GM04503 (cell line): ENCODE results near the gene PARD3.
"Not testable (repeated sequence)": the region's sequence is repeated elsewhere in the genome, so short reads cannot be mapped to it uniquely, and the experiment has no call there.

Experiments
- DNase-seq: peaks from one replicate; pipeline ENCODE4 v3.0.0-alpha.2; 2012; ENCODE audit warnings: low read depth

Gene PARD3

DNA sequence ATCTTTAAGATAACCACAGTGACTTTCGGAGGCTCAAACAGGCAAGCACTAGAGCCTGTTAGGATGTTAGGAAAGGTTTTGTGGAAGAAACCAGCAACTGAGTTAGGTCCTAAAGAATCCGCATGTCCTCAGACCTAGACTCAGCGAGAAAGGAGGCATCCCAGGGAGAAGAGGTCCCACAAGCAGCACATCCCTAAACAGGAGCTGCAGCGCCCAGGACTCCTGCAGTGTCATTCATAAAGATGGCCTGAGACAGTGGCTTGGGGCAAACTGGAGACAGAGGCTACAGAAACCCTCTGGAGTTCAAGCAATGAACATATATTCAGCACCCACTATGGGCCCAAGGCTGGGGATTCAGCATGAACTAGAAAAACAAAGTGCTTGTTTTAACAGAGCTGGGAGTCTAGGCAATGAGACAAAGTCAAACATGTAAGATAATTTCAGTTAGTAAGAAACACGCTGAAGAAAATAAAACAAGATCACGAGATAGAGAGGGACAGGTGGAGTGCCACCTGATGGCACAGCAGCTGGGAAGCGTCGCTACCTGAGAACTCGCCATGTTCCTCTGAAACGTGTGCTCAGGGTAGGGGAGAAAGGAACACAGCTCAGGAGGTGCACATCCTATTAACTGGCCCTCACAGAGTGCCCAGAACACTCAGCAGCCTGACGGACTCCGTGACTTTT is 48.1 kb downstream of the PARD3 start:
- no peak for DNase-seq

DNA sequence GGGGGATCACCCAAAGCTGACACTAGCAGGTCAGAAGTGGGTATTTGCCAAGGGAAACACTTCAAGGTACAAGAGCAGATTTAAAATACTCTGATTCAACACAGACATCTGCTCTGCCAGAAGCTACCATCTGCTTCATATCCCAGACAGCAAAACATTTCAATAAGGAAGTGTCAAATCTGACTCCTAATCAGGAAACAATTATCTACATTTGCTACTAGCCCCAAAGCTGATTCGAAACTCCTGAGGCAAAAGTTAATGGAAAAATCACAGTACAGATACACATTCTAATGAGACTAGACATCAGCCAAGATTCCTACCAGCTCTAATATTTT is 48.9 kb downstream of the PARD3 start:
- no peak for DNase-seq

DNA sequence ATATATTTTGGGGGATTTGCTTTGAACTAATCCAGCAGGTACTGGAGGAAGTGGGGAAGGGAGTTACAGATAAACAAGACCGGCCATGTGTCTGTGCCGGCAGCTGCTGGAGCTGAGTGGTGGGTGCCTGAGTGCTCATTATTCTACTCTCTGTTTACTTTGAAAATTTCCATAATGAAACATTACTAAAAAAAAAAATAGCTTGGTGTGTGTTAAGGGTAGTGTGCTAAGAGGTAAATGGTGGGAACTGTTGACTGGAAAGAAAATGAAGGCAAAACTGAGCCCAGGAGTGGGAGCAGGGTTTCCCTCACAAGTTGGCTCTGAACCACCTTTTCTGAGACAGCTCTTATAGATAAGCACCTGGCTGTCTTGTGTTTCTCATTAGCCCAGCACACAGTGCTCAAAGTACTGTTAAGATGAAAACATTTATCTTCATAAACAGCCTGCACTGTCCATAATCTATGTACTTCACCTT is 50.6 kb downstream of the PARD3 start:
- no peak for DNase-seq

DNA sequence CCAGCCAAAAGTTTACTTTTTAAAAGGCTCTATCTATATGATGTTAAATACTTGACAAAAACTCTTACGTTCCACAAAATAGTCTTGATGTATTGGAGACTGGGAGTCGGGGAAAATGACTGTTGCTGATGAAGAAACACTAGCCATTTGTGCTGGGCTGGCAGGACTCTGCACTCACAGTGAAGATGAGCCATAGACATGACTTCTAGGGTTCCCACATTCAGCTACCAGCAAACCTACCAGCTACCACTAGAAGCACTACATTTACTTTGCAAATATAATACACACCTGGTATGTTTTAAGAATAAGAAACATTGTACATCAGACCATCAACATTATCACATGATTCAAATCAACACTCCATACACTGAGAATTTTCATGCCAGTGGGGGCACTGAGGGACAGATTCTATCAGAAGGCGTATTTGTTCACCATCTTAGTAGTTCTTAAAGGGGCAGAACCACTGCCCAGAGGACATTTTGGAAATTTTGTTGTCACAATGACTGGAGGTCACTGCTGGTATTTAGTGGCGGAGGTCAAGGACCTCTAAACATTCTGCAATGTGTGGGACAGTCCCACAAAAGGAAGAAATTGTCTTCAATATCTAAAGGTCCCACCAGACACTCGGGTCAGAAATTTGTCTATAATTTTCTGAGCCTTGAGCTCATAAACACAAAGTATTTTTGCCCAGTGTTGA is 52.3 kb downstream of the PARD3 start:
- DNase-seq, result no peak

DNA sequence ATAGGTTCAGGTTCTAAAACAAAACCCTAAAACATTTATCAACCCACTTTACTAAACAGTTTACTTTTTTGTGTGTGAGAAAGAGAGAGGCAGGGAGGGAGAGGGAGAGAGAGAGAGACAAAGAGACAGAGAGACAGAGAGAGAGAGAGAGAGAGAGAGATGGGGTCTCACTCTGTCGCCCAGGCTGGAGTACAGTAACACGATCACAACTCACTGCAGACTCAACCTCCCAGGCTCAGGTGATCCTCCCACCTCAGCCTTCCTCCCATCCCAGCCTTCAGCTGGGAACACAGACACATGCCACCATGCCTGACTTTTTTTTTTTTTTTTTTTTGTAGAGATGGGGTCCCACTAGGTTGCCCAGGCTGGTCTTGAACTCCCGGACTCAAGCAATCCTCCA is 52.9 kb downstream of the PARD3 start:
- DNase-seq, result no peak

- DNase-seq, result no peak
These were observed 53.6 kb downstream of the PARD3 start for GRCh38 chr10:34761453-34761852.

- DNase-seq, result no peak
These were observed 54.5 kb downstream of the PARD3 start for GRCh38 chr10:34760606-34761005.

- DNase-seq, result no peak
These were observed 55.3 kb downstream of the PARD3 start for GRCh38 chr10:34759837-34760215.

- no peak for DNase-seq
These were observed 55.8 kb downstream of the PARD3 start for GRCh38 chr10:34759161-34759836.

DNA sequence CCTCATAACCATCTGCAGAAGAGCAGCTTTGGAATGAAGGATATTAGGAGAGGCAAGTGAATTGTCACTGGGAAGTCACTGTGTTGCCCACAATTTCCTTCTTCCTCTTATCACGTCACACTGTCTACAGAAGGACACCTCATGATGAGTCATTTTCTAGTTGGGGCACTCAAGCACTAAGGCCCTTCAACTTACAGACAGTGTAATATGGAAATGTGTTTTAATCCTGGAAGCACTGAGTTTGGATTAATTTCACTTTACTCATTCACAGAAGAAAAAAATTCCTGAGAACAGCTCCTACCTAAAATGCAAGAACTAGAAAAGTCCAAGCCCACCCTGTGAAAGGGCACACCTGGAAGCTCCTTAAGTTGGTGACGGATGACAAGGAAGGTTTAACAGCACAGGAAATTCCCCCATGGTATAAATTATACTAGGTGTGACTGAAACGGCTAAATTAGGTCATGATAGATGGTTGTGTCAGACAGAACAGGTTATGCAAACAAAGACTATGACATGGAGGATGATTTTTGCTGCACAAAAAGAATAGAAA is 56.6 kb downstream of the PARD3 start:
- DNase-seq, result peak; percentile 63

- DNase-seq, result no peak
These were observed 57.2 kb downstream of the PARD3 start for GRCh38 chr10:34757933-34758332.

GRCh38 chr10:34757181-34757580 is 57.9 kb downstream of the PARD3 start:
- not testable (repeated sequence) for DNase-seq

DNA sequence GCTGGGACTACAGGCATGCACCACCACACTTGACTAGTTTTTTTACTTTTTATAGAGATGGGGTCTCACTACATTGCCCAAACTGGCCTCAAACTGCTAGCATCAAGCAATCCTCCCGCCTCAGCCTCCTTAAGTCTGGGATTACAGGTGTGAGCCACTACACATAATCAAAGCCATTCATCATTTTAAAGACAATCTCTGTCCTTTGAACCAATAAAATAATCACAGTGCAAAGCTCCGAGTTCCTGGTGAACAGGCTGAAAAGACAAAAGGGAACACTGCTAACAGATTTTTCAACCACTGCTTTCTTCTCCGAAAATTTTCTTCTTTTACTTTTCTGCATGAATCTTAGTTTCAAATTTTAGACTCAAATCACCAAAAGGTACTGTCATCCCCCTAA is 58.5 kb downstream of the PARD3 start:
- DNase-seq, result no peak

DNA sequence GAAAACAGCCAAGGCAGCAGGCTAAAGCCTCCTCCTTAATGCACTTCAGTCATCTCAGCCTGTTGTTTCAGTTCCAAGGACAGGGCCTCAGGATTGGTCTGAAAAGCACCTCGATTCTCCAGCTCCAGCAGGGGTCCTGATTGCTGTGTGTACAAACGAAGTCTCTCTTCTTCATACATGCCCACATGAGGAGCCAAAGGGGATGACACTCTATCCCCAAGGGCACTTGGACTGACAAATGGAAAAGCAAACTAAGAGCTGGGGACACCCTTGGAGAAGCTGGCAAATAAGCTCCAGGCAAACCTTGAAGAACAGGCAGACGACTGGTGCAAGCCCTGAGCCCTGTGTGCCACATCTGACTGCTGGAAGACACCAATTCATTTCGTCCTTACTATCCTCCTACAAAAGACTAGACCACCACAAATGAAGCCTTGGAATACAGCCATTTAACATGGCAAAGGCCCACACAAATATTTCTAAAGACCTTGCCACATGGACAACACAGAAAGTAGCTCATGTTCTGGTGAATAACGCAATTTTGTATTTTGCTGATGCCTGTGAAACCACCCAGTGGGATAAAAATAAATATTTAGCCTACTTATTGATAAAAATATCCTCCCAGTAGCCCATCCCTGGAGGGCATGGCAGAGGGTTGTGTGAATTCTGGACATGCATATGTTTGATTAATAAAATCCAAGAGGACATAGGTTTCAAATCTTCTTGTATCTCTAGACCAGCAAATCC is 61.9 kb downstream of the PARD3 start:
- DNase-seq, result no peak

DNA sequence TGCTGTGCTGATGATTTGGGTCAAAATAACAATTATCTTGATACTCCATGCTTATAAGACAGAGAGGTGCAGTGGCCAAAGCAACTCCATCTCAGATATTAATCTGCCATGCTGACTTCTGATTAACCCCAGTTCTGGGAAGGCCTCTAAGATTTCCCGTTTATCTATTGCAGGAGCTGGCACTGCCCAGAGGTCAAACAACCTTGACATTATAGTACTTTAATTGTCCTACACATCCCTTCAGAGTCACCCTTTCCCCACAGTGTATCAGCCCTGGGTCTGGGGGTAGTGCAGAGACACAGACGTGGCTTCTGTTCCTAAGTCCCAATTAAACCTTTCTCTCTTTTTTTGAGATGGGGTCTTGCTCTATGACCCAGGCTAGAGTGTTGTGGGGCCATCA is 63.8 kb downstream of the PARD3 start:
- no peak for DNase-seq

DNA sequence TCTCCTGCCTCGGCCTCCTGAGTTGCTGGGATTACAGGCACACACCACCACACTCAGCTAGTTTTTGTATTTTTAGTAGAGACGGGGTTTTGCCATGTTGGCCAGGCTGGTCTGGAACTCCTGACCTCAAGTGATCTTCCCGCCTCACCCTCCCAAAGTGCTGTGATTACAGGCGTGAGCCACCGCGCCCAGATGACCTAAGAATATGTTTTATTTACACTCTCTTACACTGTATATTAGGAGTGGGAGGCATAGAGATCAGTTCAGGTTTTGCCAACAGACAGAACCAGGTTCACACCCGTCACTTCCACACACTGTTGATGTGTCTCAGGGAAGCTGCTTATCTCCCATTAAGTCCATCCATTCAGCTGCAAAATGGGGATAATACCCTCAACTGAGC is 64.3 kb downstream of the PARD3 start:
- DNase-seq, result not testable (repeated sequence)

DNA sequence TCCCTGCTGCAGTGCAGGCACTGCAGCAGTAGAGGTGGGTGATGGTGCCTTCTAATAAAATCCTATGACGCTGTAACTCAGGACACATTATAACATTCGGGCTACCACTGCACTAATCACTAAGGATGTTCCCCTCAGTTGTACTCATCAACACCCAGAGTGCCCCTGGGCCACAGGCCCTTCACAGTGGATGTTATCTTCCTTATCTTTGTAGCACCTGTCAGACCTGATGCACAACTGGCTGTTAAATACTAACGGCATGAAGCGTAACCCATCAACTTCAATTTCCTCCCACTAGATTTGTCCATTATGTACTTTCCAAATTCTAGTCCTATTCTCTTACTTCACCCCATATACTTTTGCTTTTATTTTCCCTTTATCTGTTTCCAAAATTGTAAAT is 66.3 kb downstream of the PARD3 start:
- DNase-seq, result no peak

- no peak for DNase-seq
These were observed 66.7 kb downstream of the PARD3 start for GRCh38 chr10:34748357-34748756.

GRCh38 chr10:34746094-34746493 is 69.0 kb downstream of the PARD3 start:
- DNase-seq, result no peak

- DNase-seq, result no peak
These were observed 69.9 kb downstream of the PARD3 start for GRCh38 chr10:34745244-34745643.

GRCh38 chr10:34744590-34744989 is 70.5 kb downstream of the PARD3 start:
- no peak for DNase-seq

DNA sequence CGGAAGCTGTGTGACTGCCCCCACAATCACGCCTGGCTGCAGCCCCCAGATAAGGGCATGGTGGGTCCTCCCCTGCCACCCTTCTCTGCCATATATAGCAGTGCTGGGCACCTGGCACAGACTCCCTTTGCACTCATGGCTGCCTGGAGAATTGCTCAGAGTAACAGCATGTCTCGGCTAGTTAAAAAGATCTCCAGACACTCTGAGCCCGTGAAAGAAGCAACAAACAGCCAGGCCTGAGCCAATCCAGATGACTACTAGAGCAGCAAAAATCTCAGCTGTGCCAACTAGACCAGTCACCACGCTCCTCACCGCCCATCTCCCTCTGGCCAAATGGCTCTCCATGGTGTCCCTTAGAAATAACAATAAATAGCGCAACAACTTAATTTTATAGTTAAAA is 71.3 kb downstream of the PARD3 start:
- DNase-seq, result peak; percentile 51
